HFFc6 (cell line): ENCODE data around the gene MAD1L1. TPM values are rescaled to one million over a fixed set of nuclear protein-coding genes. Genes with fewer than 3 reads are reported as not detected.

Source experiments
- DNase-seq: peaks from one replicate; pipeline ENCODE4 v3.0.0-alpha.2; 2018
- H3K27ac Mint-ChIP-seq: 2 replicates; pipeline ENCODE4 v1.8.0; 2020; ENCODE audit warnings: mild to moderate bottlenecking, mixed read lengths
- H3K27me3 Mint-ChIP-seq: 2 replicates; pipeline ENCODE4 v1.8.0; 2021; ENCODE audit warnings: mild to moderate bottlenecking, moderate library complexity, mixed read lengths; ENCODE audit not compliant: insufficient read depth
- H3K36me3 Mint-ChIP-seq: 2 replicates; pipeline ENCODE4 v1.8.0; 2021; ENCODE audit warnings: low read depth, mixed read lengths
- H3K4me1 Mint-ChIP-seq: 2 replicates; pipeline ENCODE4 v1.8.0; 2020; ENCODE audit warnings: low read depth, mixed read lengths
- H3K4me3 Mint-ChIP-seq: 2 replicates; pipeline ENCODE4 v1.8.0; 2020; ENCODE audit warnings: mild to moderate bottlenecking, moderate library complexity, mixed read lengths
- H3K9me3 Mint-ChIP-seq: 2 replicates; pipeline ENCODE4 v1.8.0; 2020; ENCODE audit warnings: mild to moderate bottlenecking, mixed read lengths
- total RNA-seq, 6 experiments: library from RNA; stranded (reverse); fragmentation: NEBNext Ultra II Directional; extraction: Animal tissue kit (Norgen Biotek cat#: 25700); gene quantifications; 2 replicates in 1 of 6; 3 replicates in 5 of 6; pipeline ENCODE4 v1.2.3, GENCODE V29; 2021
- TF ChIP-seq, protein P1 (sequence below): fragments of 200-600 bp; sonication (generic); IDR thresholded peaks from 2 replicates; pipeline ENCODE4 v1.5.0; 2021; ENCODE audit warnings: antibody characterized with exemption, mild to moderate bottlenecking

MAD1L1 gene
- total RNA-seq, 6 experiments from 2014 or later: 34.6 to 44.8 (median 40.2) TPM

DNA sequence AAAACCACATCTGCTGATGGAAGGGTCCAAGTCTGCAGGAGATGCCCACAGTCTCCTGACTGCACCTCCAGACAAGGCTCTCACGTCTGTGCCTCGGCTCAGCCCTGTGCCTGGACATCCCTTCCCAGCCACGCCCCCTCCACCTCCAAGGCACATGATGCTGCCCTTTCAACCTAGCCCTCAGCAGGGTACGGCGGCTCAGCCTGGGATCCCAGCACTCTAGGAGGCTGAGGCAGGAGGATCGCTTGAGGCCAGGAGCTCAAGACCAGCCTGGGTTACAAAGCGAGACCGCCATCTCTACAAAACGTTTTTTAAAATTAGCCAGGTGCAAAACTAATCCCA, 14.3 kb downstream of the MAD1L1 start:
- no peak for DNase-seq
- TF ChIP-seq, protein P1, sequence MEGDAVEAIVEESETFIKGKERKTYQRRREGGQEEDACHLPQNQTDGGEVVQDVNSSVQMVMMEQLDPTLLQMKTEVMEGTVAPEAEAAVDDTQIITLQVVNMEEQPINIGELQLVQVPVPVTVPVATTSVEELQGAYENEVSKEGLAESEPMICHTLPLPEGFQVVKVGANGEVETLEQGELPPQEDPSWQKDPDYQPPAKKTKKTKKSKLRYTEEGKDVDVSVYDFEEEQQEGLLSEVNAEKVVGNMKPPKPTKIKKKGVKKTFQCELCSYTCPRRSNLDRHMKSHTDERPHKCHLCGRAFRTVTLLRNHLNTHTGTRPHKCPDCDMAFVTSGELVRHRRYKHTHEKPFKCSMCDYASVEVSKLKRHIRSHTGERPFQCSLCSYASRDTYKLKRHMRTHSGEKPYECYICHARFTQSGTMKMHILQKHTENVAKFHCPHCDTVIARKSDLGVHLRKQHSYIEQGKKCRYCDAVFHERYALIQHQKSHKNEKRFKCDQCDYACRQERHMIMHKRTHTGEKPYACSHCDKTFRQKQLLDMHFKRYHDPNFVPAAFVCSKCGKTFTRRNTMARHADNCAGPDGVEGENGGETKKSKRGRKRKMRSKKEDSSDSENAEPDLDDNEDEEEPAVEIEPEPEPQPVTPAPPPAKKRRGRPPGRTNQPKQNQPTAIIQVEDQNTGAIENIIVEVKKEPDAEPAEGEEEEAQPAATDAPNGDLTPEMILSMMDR: no peak
- no peak overlapping the region for H3K4me3 Mint-ChIP-seq
- H3K27ac Mint-ChIP-seq: no peak overlapping the region
- peaks cover 18% of the 10 kb centered on the region for H3K36me3 Mint-ChIP-seq
- no peaks in the 10 kb centered on the region for H3K9me3 Mint-ChIP-seq
- H3K27me3 Mint-ChIP-seq: peaks cover 2% of the 10 kb centered on the region
- no peaks in the 10 kb centered on the region for H3K4me1 Mint-ChIP-seq

DNA sequence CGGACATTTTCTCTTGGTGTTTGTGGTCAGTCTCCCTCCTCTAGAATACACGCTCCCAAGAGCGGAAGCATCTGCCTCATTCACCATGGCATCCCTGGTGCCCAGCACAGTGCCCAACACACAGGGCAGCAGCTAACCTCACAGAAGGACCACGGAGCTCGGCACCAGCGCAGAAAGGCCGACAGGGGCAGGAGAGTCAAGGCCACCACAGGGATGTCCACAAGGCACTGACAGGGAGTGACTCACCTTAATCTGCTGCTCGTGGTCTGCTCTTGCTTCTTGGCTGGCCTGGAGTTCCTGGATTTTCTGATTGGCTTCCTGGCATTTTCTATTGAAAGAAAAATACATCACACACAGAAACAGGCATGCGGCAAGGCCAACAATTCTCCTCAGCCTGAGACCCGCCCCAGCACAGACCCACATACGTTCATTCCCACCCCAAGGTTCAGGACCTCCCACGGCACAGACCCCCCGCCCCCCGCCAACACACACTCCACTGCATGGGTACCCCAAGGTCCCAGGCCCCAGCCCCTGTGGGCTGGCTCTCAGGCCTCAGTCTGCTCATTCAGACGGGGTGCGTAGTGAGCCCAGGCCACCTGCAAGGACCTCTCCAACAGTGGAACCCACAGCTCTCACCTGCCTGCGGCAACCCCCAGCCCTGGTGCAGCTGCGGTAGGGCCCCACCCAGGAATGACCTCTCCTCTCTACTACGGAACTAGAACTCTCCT, 14.9 kb downstream of the MAD1L1 start:
- H3K4me1 Mint-ChIP-seq: no peaks in the 10 kb centered on the region
- peaks cover 2% of the 10 kb centered on the region for H3K27me3 Mint-ChIP-seq
- no peak overlapping the region for H3K4me3 Mint-ChIP-seq
- peaks cover 19% of the 10 kb centered on the region for H3K36me3 Mint-ChIP-seq
- H3K27ac Mint-ChIP-seq: no peak overlapping the region
- TF ChIP-seq, protein P1: no peak
- DNase-seq: peak; percentile 24
- H3K9me3 Mint-ChIP-seq: no peaks in the 10 kb centered on the region

DNA sequence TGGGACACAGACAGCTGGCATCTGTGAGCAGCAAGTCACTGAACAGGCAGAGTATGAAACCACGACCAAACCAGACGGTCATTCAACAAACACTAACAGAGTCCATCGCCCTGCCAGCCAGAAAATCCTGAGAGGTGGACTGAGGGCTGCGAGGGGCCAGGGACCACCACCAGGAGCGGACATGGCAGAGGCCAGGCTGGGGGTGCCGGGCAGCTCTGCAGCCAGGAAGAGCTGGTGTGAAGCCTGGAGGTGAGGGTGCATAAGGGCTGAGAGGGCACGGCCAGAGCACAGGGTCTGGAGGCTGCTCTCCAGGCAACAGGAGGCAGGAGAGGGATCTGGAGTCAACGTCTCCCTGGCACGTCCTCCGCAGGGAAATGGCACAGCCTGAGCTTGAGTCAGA, 15.5 kb downstream of the MAD1L1 start:
- peaks cover 25% of the 10 kb centered on the region for H3K36me3 Mint-ChIP-seq
- H3K9me3 Mint-ChIP-seq: no peaks in the 10 kb centered on the region
- no peak overlapping the region for H3K4me3 Mint-ChIP-seq
- no peak for DNase-seq
- peaks cover 2% of the 10 kb centered on the region for H3K27me3 Mint-ChIP-seq
- TF ChIP-seq, protein P1: no peak
- H3K4me1 Mint-ChIP-seq: no peaks in the 10 kb centered on the region
- H3K27ac Mint-ChIP-seq: no peak overlapping the region

DNA sequence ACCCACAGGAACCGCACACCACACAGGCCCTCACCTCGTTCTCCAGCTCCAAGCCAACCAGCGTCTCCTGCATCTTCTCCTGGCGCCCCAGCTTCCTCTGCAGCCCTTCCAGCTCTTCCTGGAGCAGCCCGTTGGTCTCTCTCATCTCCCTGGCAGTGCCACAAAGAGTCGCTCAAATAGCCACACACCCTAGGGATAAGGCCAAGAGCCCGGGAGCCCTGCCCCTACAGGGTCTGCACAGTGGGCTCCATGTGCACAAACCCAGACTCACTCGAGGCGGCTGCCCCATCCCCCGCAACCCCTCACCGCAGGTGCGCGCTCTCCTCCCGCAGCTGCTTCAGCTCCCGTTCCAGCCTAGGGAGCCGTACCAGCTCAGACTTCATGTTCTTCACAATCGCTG, 16.9 kb downstream of the MAD1L1 start:
- Mint-ChIP-seq H3K4me1 (no peaks in the 10 kb centered on the region), H3K9me3 (no peaks in the 10 kb centered on the region), H3K36me3 (peaks cover 25% of the 10 kb centered on the region), H3K4me3 (no peak overlapping the region), H3K27me3 (peaks cover 2% of the 10 kb centered on the region), H3K27ac (no peak overlapping the region; the same call in 1 of the 2 replicates)
- TF ChIP-seq, protein P1: no peak
- DNase-seq: no peak

DNA sequence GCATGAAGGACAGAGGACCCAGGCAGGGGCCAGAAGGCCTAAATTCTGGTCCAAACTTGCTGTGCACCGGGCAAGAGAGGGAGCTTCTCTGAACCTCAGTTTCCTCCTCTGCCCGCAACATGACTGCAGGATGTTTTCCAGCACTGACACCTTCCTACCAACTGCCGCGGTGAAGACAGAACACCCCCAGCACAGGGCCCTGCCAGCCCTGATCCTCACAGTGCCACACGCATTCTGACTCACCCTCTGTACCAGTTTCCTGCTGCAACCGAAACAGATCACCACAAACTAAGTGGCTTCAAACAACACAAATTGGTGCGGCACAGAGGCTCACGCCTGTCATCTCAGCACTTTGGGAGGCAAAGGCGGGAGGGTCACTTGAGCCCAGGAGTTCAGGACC, 18.1 kb downstream of the MAD1L1 start:
- Mint-ChIP-seq H3K4me3 (no peak overlapping the region), H3K27me3 (peaks cover 2% of the 10 kb centered on the region), H3K9me3 (no peaks in the 10 kb centered on the region), H3K4me1 (no peaks in the 10 kb centered on the region), H3K27ac (no peak overlapping the region), H3K36me3 (peaks cover 25% of the 10 kb centered on the region)
- TF ChIP-seq, protein P1: no peak
- no peak for DNase-seq
